GM12872 (cell line): ENCODE data around the gene ATP8A2.

ENCODE experiments used
- TF ChIP-seq, protein P1 (sequence below): IDR thresholded peaks from 3 replicates; pipeline ENCODE4 v1.5.1; 2011; ENCODE audit warnings: low read depth, mild to moderate bottlenecking, low read length, moderate library complexity; ENCODE audit not compliant: insufficient read depth

Gene ATP8A2

DNA sequence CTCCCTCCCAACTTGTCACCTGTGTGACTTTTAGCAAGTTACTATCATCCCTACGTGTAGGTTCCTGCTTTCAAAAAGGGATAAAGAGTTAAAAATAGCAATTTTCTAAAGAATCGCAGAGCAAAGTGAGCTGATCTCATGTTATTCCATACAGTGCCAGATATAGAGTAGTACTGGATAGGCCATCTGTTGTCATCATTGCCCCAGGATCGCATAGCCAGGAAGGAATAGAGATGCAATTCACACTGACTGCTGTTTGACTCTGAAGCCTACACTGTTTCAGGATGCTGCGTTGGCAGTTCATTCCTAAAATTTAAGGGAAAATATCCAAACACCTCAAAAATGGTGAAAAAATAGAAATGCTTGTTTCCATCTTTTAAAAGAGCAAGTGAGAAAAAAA lies 541.2 kb downstream of the ATP8A2 start:
- TF ChIP-seq, protein P1, sequence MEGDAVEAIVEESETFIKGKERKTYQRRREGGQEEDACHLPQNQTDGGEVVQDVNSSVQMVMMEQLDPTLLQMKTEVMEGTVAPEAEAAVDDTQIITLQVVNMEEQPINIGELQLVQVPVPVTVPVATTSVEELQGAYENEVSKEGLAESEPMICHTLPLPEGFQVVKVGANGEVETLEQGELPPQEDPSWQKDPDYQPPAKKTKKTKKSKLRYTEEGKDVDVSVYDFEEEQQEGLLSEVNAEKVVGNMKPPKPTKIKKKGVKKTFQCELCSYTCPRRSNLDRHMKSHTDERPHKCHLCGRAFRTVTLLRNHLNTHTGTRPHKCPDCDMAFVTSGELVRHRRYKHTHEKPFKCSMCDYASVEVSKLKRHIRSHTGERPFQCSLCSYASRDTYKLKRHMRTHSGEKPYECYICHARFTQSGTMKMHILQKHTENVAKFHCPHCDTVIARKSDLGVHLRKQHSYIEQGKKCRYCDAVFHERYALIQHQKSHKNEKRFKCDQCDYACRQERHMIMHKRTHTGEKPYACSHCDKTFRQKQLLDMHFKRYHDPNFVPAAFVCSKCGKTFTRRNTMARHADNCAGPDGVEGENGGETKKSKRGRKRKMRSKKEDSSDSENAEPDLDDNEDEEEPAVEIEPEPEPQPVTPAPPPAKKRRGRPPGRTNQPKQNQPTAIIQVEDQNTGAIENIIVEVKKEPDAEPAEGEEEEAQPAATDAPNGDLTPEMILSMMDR = no peak

DNA sequence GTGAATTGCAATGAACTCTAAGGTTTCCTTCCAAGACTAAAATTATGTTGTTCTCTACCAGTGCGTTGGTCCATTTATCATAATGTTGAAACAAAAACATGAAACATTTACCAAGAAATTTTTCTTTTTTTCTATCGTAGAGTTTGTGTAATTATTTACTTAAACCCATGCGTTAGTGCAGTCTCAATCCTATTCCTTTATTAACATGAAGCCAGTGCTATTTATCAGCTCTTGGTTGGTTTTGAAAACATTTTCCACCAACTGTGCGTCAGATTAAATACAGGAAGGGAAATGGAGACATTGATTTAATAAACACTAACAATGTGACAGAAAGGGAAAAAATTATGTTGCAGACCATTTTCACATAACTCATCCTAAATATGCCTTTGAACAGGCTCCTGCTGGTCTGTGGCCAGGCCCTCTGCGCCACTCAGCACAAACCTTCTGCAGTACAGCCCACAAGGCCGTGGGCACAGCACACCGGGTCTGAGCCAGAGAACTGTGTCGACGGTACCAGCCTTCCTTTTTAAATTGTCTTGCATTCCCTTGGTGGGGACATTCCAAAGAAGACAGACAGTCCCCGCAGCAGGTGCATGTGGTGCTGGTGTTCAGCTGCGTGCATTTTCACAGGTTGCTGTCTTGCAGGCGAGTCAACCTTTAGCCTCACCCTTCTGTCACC lies 544.2 kb downstream of the ATP8A2 start:
- TF ChIP-seq, protein P1 = no peak

DNA sequence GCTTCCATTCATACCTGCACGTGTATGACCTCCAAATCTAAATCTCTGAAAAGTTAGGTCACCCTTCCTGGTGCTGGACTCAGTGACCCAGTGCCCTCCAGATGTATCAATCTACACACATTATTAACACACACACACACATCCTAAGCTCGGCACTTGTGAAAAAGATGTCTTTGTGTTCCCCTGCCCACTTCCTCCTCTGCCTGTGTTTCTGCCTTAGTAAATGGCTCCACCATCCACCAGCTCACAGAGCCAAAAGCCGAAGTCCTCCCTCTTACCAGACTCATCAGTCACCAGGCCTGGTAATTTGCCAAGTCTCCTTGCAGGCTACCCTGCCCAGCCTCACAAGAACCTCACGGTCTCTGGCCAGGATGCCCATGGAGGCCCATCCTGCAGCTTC lies 548.5 kb downstream of the ATP8A2 start:
- TF ChIP-seq, protein P1 = no peak

- TF ChIP-seq, protein P1 = no peak
Measured at GRCh38 chr13:25920931-25921330, 549.2 kb downstream of the ATP8A2 start.

GRCh38 chr13:25922376-25922775 lies 550.6 kb downstream of the ATP8A2 start:
- TF ChIP-seq, protein P1 = no peak

GRCh38 chr13:25923217-25924085 lies 551.7 kb downstream of the ATP8A2 start:
- TF ChIP-seq, protein P1 = no peak

GRCh38 chr13:25927363-25927762 lies 555.6 kb downstream of the ATP8A2 start:
- TF ChIP-seq, protein P1 = no peak
